ENCODE measurements around the gene CAPN9. TPM values are rescaled to one million over a fixed set of nuclear protein-coding genes. Genes with fewer than 3 reads are reported as not detected.
"Not testable (repeated sequence)": the region's sequence is repeated elsewhere in the genome, so short reads cannot be mapped to it uniquely, and the experiment has no call there.

The CAPN9 gene
- total RNA-seq, 1 experiment from 2014 or later: 0.39 TPM

DNA sequence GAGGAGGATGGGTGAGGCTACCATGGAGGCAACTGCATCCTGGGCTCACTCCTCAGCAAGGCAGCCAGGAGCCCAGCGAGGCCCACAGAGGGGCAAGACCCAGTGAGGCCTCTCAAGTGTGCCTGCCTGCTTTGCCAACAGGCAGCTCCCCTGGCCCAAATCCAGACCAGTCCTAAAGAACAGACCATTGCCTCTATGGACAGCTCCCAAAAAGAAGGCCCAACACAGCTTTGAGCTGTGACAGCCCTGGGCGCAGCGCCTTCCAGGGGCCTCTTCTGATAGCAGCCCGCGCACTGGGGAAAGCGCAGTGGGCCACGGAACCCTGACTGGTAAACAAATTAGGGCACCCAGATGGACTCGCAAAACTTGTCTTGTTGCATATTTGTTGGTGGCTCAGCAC is 95.6 kb downstream of the CAPN9 start:
- Histone ChIP-seq H3K4me3 (ENCODE audit: low read depth, low read length) (no peak overlapping the region), H3K36me3 (ENCODE audit: control insufficient read depth, insufficient read depth, low read length) (peaks cover 5% of the 10 kb centered on the region; the same call in 1 of the 2 replicates), H3K27me3 (replicated peaks; ENCODE audit: control insufficient read depth, insufficient read depth, low read length) (no peaks in the 10 kb centered on the region), H3K4me1 (no peaks in the 10 kb centered on the region), H3K9me3 (no peaks in the 10 kb centered on the region)
- Mint-ChIP-seq H3K27ac (ENCODE audit: unreplicated experiment) (no peak overlapping the region), H3K9me3 (ENCODE audit: unreplicated experiment) (no peaks in the 10 kb centered on the region), H3K4me1 (ENCODE audit: low read depth, unreplicated experiment) (peaks cover 3% of the 10 kb centered on the region), H3K36me3 (ENCODE audit: insufficient read depth, unreplicated experiment) (peaks cover 74% of the 10 kb centered on the region), H3K27me3 (ENCODE audit: insufficient read depth, unreplicated experiment) (no peaks in the 10 kb centered on the region), H3K4me3 (ENCODE audit: unreplicated experiment) (no peak overlapping the region)
- DNase-seq: no peak
- ChIA-PET CTCF (no interaction called here), POLR2A (no interaction called here)
- intact Hi-C loops (cut with micrococcal nuclease; ENCODE audit: unreplicated experiment): no loop called here
- BruUV-seq (replicated peaks): no TSS peak
- TF ChIP-seq, protein P1, sequence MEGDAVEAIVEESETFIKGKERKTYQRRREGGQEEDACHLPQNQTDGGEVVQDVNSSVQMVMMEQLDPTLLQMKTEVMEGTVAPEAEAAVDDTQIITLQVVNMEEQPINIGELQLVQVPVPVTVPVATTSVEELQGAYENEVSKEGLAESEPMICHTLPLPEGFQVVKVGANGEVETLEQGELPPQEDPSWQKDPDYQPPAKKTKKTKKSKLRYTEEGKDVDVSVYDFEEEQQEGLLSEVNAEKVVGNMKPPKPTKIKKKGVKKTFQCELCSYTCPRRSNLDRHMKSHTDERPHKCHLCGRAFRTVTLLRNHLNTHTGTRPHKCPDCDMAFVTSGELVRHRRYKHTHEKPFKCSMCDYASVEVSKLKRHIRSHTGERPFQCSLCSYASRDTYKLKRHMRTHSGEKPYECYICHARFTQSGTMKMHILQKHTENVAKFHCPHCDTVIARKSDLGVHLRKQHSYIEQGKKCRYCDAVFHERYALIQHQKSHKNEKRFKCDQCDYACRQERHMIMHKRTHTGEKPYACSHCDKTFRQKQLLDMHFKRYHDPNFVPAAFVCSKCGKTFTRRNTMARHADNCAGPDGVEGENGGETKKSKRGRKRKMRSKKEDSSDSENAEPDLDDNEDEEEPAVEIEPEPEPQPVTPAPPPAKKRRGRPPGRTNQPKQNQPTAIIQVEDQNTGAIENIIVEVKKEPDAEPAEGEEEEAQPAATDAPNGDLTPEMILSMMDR (IDR thresholded peaks at IDR 0.05; ENCODE audit: insufficient read depth in 1 of 2, low read depth in 1 of 2, low read length in 1 of 2, severe bottlenecking in 1 of 2, unreplicated experiment in 1 of 2): no peak

DNA sequence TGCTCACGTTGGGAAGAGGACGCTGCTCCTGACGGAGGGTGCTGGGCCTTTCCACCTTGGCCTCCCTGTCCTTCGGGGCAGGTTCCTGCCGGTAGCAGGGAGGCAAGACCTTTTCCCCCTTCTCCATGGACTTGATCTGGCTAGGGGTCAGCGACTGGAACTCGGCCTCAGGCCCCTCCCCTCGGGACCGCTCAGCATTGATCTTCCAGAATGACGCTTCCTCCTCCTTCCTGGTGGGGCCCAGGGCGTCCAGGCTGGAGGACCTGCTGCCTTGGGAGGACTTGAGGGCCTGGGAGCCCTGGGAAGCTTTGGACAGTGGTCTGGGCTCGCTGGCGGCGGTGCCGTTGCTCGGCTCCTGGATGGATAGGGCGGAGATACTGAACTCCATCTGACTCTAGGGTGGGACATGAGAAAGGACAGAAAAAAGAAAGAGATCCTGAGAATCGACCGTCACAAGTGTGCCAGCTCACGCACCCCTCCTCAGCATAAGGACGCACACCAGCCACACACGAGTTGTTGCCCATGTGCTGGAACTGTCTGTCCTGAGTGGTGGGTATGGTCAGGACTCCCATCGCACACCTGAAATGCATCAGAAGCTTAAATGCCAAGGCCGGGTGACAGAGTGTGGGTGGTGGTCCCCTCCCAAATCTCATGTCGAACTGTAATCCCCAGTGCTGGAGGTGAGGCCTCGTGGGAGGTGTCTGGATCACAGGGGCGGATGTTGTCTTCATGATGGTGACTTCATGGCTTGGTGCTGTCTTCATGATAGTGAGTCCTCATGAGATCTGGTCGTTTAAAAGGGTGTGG is 96.5 kb downstream of the CAPN9 start:
- no peak for DNase-seq
- no peak overlapping the region for H3K4me3 ChIP-seq (ENCODE audit: low read depth, low read length)
- no TSS peak for BruUV-seq (replicated peaks)
- Mint-ChIP-seq H3K9me3 (ENCODE audit: unreplicated experiment) (no peaks in the 10 kb centered on the region), H3K4me1 (ENCODE audit: low read depth, unreplicated experiment) (peaks cover 12% of the 10 kb centered on the region), H3K27me3 (ENCODE audit: insufficient read depth, unreplicated experiment) (no peaks in the 10 kb centered on the region), H3K27ac (ENCODE audit: unreplicated experiment) (no peak overlapping the region), H3K4me3 (ENCODE audit: unreplicated experiment) (no peak overlapping the region), H3K36me3 (ENCODE audit: insufficient read depth, unreplicated experiment) (peaks cover 68% of the 10 kb centered on the region)
- ChIA-PET CTCF (no interaction called here), POLR2A (no interaction called here)
- H3K27me3 ChIP-seq (replicated peaks; ENCODE audit: control insufficient read depth, insufficient read depth, low read length): no peaks in the 10 kb centered on the region
- H3K4me1 ChIP-seq: no peaks in the 10 kb centered on the region
- H3K36me3 ChIP-seq (ENCODE audit: control insufficient read depth, insufficient read depth, low read length): peaks cover 2% of the 10 kb centered on the region; the same call in 1 of the 2 replicates
- H3K9me3 ChIP-seq: no peaks in the 10 kb centered on the region
- TF ChIP-seq, protein P1 (IDR thresholded peaks at IDR 0.05; ENCODE audit: insufficient read depth in 1 of 2, low read depth in 1 of 2, low read length in 1 of 2, severe bottlenecking in 1 of 2, unreplicated experiment in 1 of 2): no peak
- intact Hi-C loops (cut with micrococcal nuclease; ENCODE audit: unreplicated experiment): no loop called here

DNA sequence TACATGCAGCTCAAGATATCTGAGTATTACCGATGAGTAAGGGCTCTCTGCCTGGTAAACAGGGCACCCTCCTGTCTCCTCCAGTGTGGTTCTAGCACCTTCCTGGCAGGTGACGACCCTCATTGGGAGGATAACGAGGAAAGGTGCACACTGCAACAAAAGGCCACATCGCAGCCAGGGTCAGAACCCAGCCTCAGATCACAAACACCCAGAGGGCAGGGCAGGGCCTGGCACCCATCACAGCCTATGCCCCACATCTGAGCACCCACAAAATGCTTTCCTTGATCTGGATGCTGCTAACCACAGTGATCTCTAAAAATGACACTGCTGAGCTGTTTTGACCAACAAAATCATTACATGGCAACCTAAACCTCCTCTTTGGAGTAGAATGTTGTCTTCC is 97.4 kb downstream of the CAPN9 start:
- no peaks in the 10 kb centered on the region for H3K27me3 ChIP-seq (replicated peaks; ENCODE audit: control insufficient read depth, insufficient read depth, low read length)
- TF ChIP-seq, protein P1 (IDR thresholded peaks at IDR 0.05; ENCODE audit: insufficient read depth in 1 of 2, low read depth in 1 of 2, low read length in 1 of 2, severe bottlenecking in 1 of 2, unreplicated experiment in 1 of 2): no peak

DNA sequence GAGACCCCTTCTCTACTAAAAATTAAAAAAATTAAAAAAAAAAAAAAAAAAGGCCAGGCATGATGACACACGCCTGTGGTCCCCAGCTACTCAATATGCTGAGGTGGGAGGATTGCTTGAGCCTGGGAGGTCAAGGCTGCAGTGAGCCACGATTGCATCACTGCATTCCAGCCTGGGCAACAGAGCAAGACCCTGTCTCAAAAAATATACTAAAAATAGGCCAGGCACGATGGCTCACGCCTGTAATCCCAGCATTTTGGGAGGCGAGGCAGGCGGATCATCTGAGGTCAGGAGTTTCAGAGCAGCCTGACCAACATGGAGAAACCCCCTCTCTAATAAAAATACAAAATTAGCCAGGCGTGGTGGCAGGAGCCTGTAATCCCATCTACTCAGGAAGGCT is 98.0 kb downstream of the CAPN9 start:
- intact Hi-C loops (cut with micrococcal nuclease; ENCODE audit: unreplicated experiment); H3K4me3 ChIP-seq (ENCODE audit: low read depth, low read length); H3K27me3 ChIP-seq (replicated peaks; ENCODE audit: control insufficient read depth, insufficient read depth, low read length); POLR2A ChIA-PET; H3K4me1 ChIP-seq; H3K4me3 Mint-ChIP-seq (ENCODE audit: unreplicated experiment); H3K36me3 ChIP-seq (ENCODE audit: control insufficient read depth, insufficient read depth, low read length); H3K27ac Mint-ChIP-seq (ENCODE audit: unreplicated experiment); BruUV-seq (replicated peaks); H3K9me3 Mint-ChIP-seq (ENCODE audit: unreplicated experiment); CTCF ChIA-PET; DNase-seq; H3K9me3 ChIP-seq; H3K27me3 Mint-ChIP-seq (ENCODE audit: insufficient read depth, unreplicated experiment): not testable (repeated sequence)
- Mint-ChIP-seq H3K4me1 (ENCODE audit: low read depth, unreplicated experiment) (peaks cover 16% of the 10 kb centered on the region), H3K36me3 (ENCODE audit: insufficient read depth, unreplicated experiment) (peaks cover 55% of the 10 kb centered on the region)

More for the DNA sequence above, 97.4 kb downstream of the CAPN9 start:
- H3K36me3 ChIP-seq (ENCODE audit: control insufficient read depth, insufficient read depth, low read length): peaks cover 2% of the 10 kb centered on the region; the same call in 1 of the 2 replicates
- no peaks in the 10 kb centered on the region for H3K9me3 Mint-ChIP-seq (ENCODE audit: unreplicated experiment)
- H3K27me3 Mint-ChIP-seq (ENCODE audit: insufficient read depth, unreplicated experiment): no peaks in the 10 kb centered on the region
- H3K4me3 Mint-ChIP-seq (ENCODE audit: unreplicated experiment): no peak overlapping the region
- intact Hi-C loops (cut with micrococcal nuclease; ENCODE audit: unreplicated experiment): no loop called here
- no TSS peak for BruUV-seq (replicated peaks)
- peaks cover 61% of the 10 kb centered on the region for H3K36me3 Mint-ChIP-seq (ENCODE audit: insufficient read depth, unreplicated experiment)
- H3K4me1 Mint-ChIP-seq (ENCODE audit: low read depth, unreplicated experiment): peaks cover 13% of the 10 kb centered on the region
- H3K27ac Mint-ChIP-seq (ENCODE audit: unreplicated experiment): no peak overlapping the region
- no peaks in the 10 kb centered on the region for H3K9me3 ChIP-seq
- no peak for DNase-seq
- H3K4me1 ChIP-seq: no peaks in the 10 kb centered on the region
- no peak overlapping the region for H3K4me3 ChIP-seq (ENCODE audit: low read depth, low read length)
- POLR2A ChIA-PET: no interaction called here
- CTCF ChIA-PET: no interaction called here
